ENCODE data around the gene COL4A1.

GRCh38 chr13:110301083-110301482 is 5.9 kb downstream of the COL4A1 start:
- no peak for TF ChIP-seq TAF1 (IDR thresholded peaks at IDR 0.05; ENCODE audit: borderline replicate concordance, insufficient read depth, low read length)
- TF ChIP-seq, protein P1, sequence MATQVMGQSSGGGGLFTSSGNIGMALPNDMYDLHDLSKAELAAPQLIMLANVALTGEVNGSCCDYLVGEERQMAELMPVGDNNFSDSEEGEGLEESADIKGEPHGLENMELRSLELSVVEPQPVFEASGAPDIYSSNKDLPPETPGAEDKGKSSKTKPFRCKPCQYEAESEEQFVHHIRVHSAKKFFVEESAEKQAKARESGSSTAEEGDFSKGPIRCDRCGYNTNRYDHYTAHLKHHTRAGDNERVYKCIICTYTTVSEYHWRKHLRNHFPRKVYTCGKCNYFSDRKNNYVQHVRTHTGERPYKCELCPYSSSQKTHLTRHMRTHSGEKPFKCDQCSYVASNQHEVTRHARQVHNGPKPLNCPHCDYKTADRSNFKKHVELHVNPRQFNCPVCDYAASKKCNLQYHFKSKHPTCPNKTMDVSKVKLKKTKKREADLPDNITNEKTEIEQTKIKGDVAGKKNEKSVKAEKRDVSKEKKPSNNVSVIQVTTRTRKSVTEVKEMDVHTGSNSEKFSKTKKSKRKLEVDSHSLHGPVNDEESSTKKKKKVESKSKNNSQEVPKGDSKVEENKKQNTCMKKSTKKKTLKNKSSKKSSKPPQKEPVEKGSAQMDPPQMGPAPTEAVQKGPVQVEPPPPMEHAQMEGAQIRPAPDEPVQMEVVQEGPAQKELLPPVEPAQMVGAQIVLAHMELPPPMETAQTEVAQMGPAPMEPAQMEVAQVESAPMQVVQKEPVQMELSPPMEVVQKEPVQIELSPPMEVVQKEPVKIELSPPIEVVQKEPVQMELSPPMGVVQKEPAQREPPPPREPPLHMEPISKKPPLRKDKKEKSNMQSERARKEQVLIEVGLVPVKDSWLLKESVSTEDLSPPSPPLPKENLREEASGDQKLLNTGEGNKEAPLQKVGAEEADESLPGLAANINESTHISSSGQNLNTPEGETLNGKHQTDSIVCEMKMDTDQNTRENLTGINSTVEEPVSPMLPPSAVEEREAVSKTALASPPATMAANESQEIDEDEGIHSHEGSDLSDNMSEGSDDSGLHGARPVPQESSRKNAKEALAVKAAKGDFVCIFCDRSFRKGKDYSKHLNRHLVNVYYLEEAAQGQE (IDR thresholded peaks at IDR 0.05; ENCODE audit: insufficient read depth in 1 of 2, low read depth in 2 of 2, low read length in 2 of 2): no peak
- TF ChIP-seq POLR2AphosphoS5 (IDR thresholded peaks at IDR 0.05; ENCODE audit: low read depth, low read length): no peak
- TF ChIP-seq SIN3A (IDR thresholded peaks at IDR 0.05; ENCODE audit: borderline replicate concordance, insufficient read depth, low read length): no peak
